Mucosa of descending colon (tissue), 3 donors: ENCODE results near the gene ETV6. TPM values are rescaled to one million over a fixed set of nuclear protein-coding genes. Genes with fewer than 3 reads are reported as not detected.
A peak's percentile ranks its signal among the peaks of the same experiment; 100 is the strongest.

Experiments
- ATAC-seq: fragments of 200-7000 bp; cut with Tn5 transposase; one replicate; pipeline ENCODE4 v1.9.1; 2020; ENCODE audit warnings: mild to moderate bottlenecking, moderate library complexity
- DNase-seq, 3 donors: peaks; one replicate each; pipeline ENCODE4 v3.0.0-alpha.2; 2020
- H3K36me3 ChIP-seq: fragments of 200-600 bp; one replicate; pipeline ENCODE4 v1.8.0; 2021; ENCODE audit warnings: low read depth, mild to moderate bottlenecking
- H3K4me1 ChIP-seq: fragments of 200-600 bp; one replicate; pipeline ENCODE4 v1.8.0; 2021; ENCODE audit warnings: low read depth, mild to moderate bottlenecking
- H3K4me3 ChIP-seq: fragments of 200-600 bp; one replicate; pipeline ENCODE4 v1.8.0; 2021; ENCODE audit warnings: mild to moderate bottlenecking
- H3K9me3 ChIP-seq: fragments of 200-600 bp; one replicate; pipeline ENCODE4 v1.8.0; 2021; ENCODE audit warnings: mild to moderate bottlenecking
- CTCF ChIP-seq: fragments of 200-600 bp; IDR thresholded peaks from one replicate; pipeline ENCODE4 v1.8.0; 2022; ENCODE audit warnings: antibody characterized with exemption, mild to moderate bottlenecking
- intact Hi-C, 2 donors: fragments of 100-400 bp; cut with DNase I in 1 of 2; cut with micrococcal nuclease in 1 of 2; formaldehyde crosslinking; loops; one replicate each; pipeline versions ENCODE4 v1.11.0 to v1.11.1; 2022; cut with DNase I, micrococcal nuclease
- total RNA-seq, 3 donors: library from RNA; stranded (reverse); fragmentation: NEBNext Ultra II Directional in 2 of 3; extraction: Animal tissue kit (Norgen Biotek cat#: 25700) in 2 of 3; gene quantifications; one replicate each; pipeline versions ENCODE4 v1.2.1 to v1.2.4, GENCODE V29; 2021 to 2023
- donor health status: DM: no; HTN: no; CAD: no; lungs with moderate emphysema.
- donor health status: DM: no; HTN: no; CAD: no.
- donor health status: DM: no; HTN: yes; CAD: no.

Gene ETV6
- total RNA-seq, 3 donors from 2014 or later, result 60.9 to 74.3 (median 72.8) TPM

- ATAC-seq, result no peak
These were observed 128.5 kb downstream of the ETV6 start for GRCh38 chr12:11777962-11778361.

GRCh38 chr12:11778713-11779685 lies 129.5 kb downstream of the ETV6 start:
- Histone ChIP-seq H3K4me3 (no peak overlapping the region), H3K4me1 (peaks cover 7% of the 10 kb centered on the region), H3K9me3 (no peaks in the 10 kb centered on the region), H3K36me3 (no peaks in the 10 kb centered on the region)
- no peak for TF ChIP-seq CTCF
- DNase-seq (no peak), ATAC-seq (no peak)
- intact Hi-C loops, result no loop called here

More at GRCh38 chr12:11777962-11778361, 128.5 kb downstream of the ETV6 start:
- Histone ChIP-seq H3K4me1 (peaks cover 7% of the 10 kb centered on the region), H3K4me3 (no peak overlapping the region), H3K9me3 (no peaks in the 10 kb centered on the region), H3K36me3 (no peaks in the 10 kb centered on the region)
- intact Hi-C loops, result no loop called here
- no peak for TF ChIP-seq CTCF
- DNase-seq, result no peak

- intact Hi-C loops, result no loop called here
- no peak for DNase-seq
- TF ChIP-seq CTCF, result no peak
- H3K4me1 ChIP-seq, result peaks cover 7% of the 10 kb centered on the region
- H3K36me3 ChIP-seq, result no peaks in the 10 kb centered on the region
- no peaks in the 10 kb centered on the region for H3K9me3 ChIP-seq
- ATAC-seq, result peak; percentile 49
- no peak overlapping the region for H3K4me3 ChIP-seq
These were observed 131.1 kb downstream of the ETV6 start for GRCh38 chr12:11780521-11781101.

GRCh38 chr12:11782914-11783420 lies 133.5 kb downstream of the ETV6 start:
- H3K4me1 ChIP-seq, result peaks cover 7% of the 10 kb centered on the region
- H3K4me3 ChIP-seq, result no peak overlapping the region
- H3K9me3 ChIP-seq, result no peaks in the 10 kb centered on the region
- no peak for ATAC-seq
- no peaks in the 10 kb centered on the region for H3K36me3 ChIP-seq
- no peak for TF ChIP-seq CTCF
- no peak for DNase-seq
- intact Hi-C loops, result no loop called here

DNA sequence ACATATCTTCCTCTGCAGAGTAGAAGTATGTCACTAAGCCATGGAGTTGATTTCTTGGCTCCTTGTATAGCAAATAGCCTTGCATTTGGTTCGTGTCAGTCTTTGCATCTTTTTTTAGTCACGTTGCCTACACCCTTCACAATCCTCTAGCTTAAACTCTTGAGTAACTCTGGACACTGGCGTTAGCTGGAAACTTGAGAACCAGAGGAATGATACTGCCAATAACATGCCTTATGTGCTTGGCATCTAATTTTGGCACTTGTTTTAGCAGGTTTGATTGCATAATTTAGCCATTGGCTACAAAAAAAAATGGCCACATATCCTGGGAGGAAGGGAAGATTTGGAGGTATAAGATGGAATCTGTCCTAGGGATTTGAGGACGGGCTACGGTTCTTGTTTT lies 136.2 kb downstream of the ETV6 start:
- no peak for ATAC-seq
- intact Hi-C loops, result no loop called here
- H3K9me3 ChIP-seq, result no peaks in the 10 kb centered on the region
- no peak for TF ChIP-seq CTCF
- no peaks in the 10 kb centered on the region for H3K36me3 ChIP-seq
- H3K4me1 ChIP-seq, result peaks cover 15% of the 10 kb centered on the region
- H3K4me3 ChIP-seq, result no peak overlapping the region
- no peak for DNase-seq
